ENCODE data around the gene IBA57. TPM values are rescaled to one million over a fixed set of nuclear protein-coding genes. Genes with fewer than 3 reads are reported as not detected.

IBA57 gene
- polyA plus RNA-seq, 2 of the 4 experiments (the other 2 are of a cell fraction): 1.5 to 2.2 TPM

DNA sequence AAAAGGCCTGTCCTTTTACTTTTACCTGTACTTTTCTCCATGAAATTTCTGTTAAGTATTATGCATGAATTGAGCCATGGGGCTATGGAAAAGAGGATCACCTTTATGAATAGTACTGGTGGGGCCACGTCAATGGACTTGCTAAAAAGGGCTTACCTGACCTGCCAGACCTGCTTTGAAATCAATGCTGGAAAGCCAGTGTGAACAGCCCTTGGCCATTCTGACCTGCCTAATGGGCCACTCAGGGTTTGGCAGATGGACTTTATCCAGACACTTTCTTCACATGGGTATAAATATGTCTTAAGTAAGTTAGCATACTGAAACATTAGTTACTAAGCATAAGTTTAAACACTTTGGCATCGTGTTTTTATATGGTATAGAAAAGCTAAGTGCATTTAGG lies 33.8 kb upstream of the IBA57 start:
- TF ChIP-seq, protein P1, sequence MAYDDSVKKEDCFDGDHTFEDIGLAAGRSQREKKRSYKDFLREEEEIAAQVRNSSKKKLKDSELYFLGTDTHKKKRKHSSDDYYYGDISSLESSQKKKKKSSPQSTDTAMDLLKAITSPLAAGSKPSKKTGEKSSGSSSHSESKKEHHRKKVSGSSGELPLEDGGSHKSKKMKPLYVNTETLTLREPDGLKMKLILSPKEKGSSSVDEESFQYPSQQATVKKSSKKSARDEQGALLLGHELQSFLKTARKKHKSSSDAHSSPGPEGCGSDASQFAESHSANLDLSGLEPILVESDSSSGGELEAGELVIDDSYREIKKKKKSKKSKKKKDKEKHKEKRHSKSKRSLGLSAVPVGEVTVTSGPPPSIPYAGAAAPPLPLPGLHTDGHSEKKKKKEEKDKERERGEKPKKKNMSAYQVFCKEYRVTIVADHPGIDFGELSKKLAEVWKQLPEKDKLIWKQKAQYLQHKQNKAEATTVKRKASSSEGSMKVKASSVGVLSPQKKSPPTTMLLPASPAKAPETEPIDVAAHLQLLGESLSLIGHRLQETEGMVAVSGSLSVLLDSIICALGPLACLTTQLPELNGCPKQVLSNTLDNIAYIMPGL (CRISPR knock-in tag; IDR thresholded peaks at IDR 0.05; ENCODE audit: borderline replicate concordance): no peak
- TF ChIP-seq HOXA7 (CRISPR knock-in tag; IDR thresholded peaks at IDR 0.05) (no peak), MAZ (IDR thresholded peaks at IDR 0.05; ENCODE audit: borderline replicate concordance, low read depth, low read length) (no peak)
- Histone ChIP-seq H3K4me3 (no peak overlapping the region), H3K9me3 (no peaks in the 10 kb centered on the region), H3K27ac (no peak overlapping the region), H3K4me1 (no peaks in the 10 kb centered on the region), H3K4me2 (no peak overlapping the region)
- ATAC-seq: no peak
- no peak for FAIRE-seq
- 48% methylated on average over 2 of the region's 2 CpGs for WGBS (ENCODE audit: missing lambda C conversion rate)
- ChIA-PET POLR2A (no interaction called here), CTCF (interaction anchor here (1.4 to 5.2 kb wide), 9 partner anchors 9 to 384 kb away, joined by 3 to 48 read pairs (median 22); partner anchors contain the start of genes IBA57 and MRPL55)
- DNase-seq (ENCODE audit: low read depth in 1 of 2, low spot score in 1 of 2): no peak

DNA sequence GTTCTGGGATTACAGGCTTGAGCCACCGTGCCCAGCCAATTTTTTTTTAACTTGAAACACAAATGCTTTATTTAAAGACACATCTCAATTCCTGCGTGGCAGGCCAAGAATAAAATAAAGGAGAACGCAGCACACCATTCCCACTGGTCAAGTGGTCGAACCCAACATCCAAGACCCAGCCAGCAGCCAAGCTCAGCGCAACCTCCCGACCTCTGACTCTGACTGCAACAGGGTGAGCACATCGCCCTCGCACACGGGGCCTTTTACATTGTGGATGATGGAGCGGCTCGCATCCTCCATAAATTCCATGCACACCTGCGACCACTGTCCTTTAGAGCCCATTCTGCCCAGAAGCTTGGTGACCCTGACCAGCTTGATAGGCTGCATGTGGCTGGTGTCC lies 31.0 kb upstream of the IBA57 start:
- Histone ChIP-seq H3K27ac (no peak overlapping the region), H3K4me1 (no peaks in the 10 kb centered on the region), H3K4me3 (no peak overlapping the region), H3K4me2 (no peak overlapping the region), H3K9me3 (no peaks in the 10 kb centered on the region)
- no peak for FAIRE-seq
- POLR2A ChIA-PET: no interaction called here
- CTCF ChIA-PET: interaction anchor here (1.0 to 1.5 kb wide), 4 partner anchors 9 to 323 kb away, joined by 3 to 4 read pairs (median 4); partner anchors contain the start of gene IBA57
- DNase-seq (ENCODE audit: low read depth in 1 of 2, low spot score in 1 of 2): no peak
- WGBS (ENCODE audit: missing lambda C conversion rate): 61% methylated on average over 12 of the region's 12 CpGs
- no peak for TF ChIP-seq ZFP36 (IDR thresholded peaks at IDR 0.05; ENCODE audit: borderline replicate concordance, partially characterized antibody)
- no peak for TF ChIP-seq CEBPB (IDR thresholded peaks at IDR 0.05)
- TF ChIP-seq KDM5A (IDR thresholded peaks at IDR 0.05): no peak
- TF ChIP-seq EHMT2 (IDR thresholded peaks at IDR 0.05; ENCODE audit: low read depth): no peak
- TF ChIP-seq, protein P1 (CRISPR knock-in tag; IDR thresholded peaks at IDR 0.05; ENCODE audit: borderline replicate concordance): no peak
- no peak for TF ChIP-seq FOSB (CRISPR knock-in tag; IDR thresholded peaks at IDR 0.05)
- no peak for TF ChIP-seq PHF8 (IDR thresholded peaks at IDR 0.05; ENCODE audit: borderline replicate concordance, low read depth)
- no peak for TF ChIP-seq POLR2AphosphoS2 (conservative IDR thresholded peaks at IDR 0.05; ENCODE audit: low read length)
- no peak for TF ChIP-seq POLR2A (IDR thresholded peaks at IDR 0.05; ENCODE audit: low read length)
- ATAC-seq: no peak

DNA sequence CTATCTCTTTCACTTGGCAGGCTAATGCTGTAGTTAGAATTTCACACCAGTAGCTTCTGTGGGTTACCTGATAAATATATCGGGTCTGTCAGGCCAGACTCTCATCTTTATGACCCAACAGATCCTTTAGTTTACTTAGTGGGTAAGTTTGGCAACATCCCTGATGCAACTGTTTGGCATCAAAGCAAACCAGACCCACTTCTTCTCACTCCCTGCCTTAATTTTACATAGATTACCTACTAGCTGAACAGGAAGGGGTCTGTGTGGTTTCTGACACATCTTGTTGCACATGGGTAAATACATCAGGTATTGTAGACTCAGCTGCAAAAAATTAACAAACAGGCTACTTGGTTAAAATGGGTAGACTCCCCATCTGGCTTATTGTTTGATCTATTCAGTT lies 28.7 kb upstream of the IBA57 start:
- no peaks in the 10 kb centered on the region for H3K9me3 ChIP-seq
- no peak for FAIRE-seq
- no peak for TF ChIP-seq RARB (CRISPR knock-in tag; IDR thresholded peaks at IDR 0.05)
- TF ChIP-seq KDM5A (IDR thresholded peaks at IDR 0.05): no peak
- TF ChIP-seq, protein P2, sequence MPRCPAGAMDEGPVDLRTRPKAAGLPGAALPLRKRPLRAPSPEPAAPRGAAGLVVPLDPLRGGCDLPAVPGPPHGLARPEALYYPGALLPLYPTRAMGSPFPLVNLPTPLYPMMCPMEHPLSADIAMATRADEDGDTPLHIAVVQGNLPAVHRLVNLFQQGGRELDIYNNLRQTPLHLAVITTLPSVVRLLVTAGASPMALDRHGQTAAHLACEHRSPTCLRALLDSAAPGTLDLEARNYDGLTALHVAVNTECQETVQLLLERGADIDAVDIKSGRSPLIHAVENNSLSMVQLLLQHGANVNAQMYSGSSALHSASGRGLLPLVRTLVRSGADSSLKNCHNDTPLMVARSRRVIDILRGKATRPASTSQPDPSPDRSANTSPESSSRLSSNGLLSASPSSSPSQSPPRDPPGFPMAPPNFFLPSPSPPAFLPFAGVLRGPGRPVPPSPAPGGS (IDR thresholded peaks at IDR 0.05): no peak
- TF ChIP-seq, protein P3, sequence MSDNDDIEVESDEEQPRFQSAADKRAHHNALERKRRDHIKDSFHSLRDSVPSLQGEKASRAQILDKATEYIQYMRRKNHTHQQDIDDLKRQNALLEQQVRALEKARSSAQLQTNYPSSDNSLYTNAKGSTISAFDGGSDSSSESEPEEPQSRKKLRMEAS (IDR thresholded peaks at IDR 0.05): no peak
- TF ChIP-seq TP53 (CRISPR knock-in tag; IDR thresholded peaks at IDR 0.05): no peak
- TF ChIP-seq MYC (IDR thresholded peaks at IDR 0.05; ENCODE audit: borderline replicate concordance, low read length): no peak
- TF ChIP-seq ZNF302 (CRISPR knock-in tag; IDR thresholded peaks at IDR 0.05): no peak
- TF ChIP-seq, protein P4, sequence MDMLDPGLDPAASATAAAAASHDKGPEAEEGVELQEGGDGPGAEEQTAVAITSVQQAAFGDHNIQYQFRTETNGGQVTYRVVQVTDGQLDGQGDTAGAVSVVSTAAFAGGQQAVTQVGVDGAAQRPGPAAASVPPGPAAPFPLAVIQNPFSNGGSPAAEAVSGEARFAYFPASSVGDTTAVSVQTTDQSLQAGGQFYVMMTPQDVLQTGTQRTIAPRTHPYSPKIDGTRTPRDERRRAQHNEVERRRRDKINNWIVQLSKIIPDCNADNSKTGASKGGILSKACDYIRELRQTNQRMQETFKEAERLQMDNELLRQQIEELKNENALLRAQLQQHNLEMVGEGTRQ (IDR thresholded peaks at IDR 0.05): no peak
- TF ChIP-seq HOXA7 (CRISPR knock-in tag; IDR thresholded peaks at IDR 0.05): no peak
- TF ChIP-seq HEYL (CRISPR knock-in tag; IDR thresholded peaks at IDR 0.05): no peak
- TF ChIP-seq CEBPB (IDR thresholded peaks at IDR 0.05): no peak
- TF ChIP-seq TFCP2L1 (CRISPR knock-in tag; IDR thresholded peaks at IDR 0.05): no peak
- TF ChIP-seq CHD4 (IDR thresholded peaks at IDR 0.05; ENCODE audit: borderline replicate concordance): no peak
- no peak for TF ChIP-seq GATA3 (IDR thresholded peaks at IDR 0.05; ENCODE audit: borderline replicate concordance)
- H3K27ac ChIP-seq: no peak overlapping the region
- WGBS (ENCODE audit: missing lambda C conversion rate): 6% methylated on average over 1 of the region's 1 CpG
- no peak for ATAC-seq
- peaks cover 10% of the 10 kb centered on the region for H3K4me1 ChIP-seq
- ChIA-PET CTCF (interaction anchor here (0.5 to 1.3 kb wide), 4 partner anchors 10 to 655 kb away, joined by 3 to 5 read pairs (median 4); partner anchors contain the start of gene IBA57), POLR2A (interaction anchor here (0.6 kb wide), 1 partner anchor 270 kb away, joined by 7 read pairs; the partner anchor contains the start of gene TRIM11)
- H3K4me3 ChIP-seq: no peak overlapping the region
- DNase-seq (ENCODE audit: low read depth in 1 of 2, low spot score in 1 of 2): no peak
- H3K4me2 ChIP-seq: no peak overlapping the region

Measured in A549 (cell line).